G401 (cell line): Measurements from ENCODE around the gene DNAH10. TPM values are rescaled to one million over a fixed set of nuclear protein-coding genes. Genes with fewer than 3 reads are reported as not detected.

Experiments
- DNase-seq: peaks from one replicate; pipeline ENCODE4 v3.0.0-alpha.2; 2015; ENCODE audit warnings: low spot score
- in situ Hi-C: cut with HindIII; loops from 2 replicates; pipeline ENCODE4 v1.10.0; 2016; ENCODE audit warnings: low sequenced_read_pairs, mixed read lengths
- total RNA-seq: library from RNA; depleted of rRNA; stranded (reverse); fragments of >200 nt; shearing (Covaris generic); gene quantifications from 2 replicates; pipeline ENCODE4 v1.2.3, GENCODE V29; 2014

The DNAH10 gene
- total RNA-seq, 1 experiment from 2014 or later, result 4.2 TPM

GRCh38 chr12:123829561-123829960 is 67.5 kb downstream of the DNAH10 start:
- in situ Hi-C loops, result no loop called here
- DNase-seq, result no peak

- no peak for DNase-seq
- in situ Hi-C loops, result no loop called here
Observed at GRCh38 chr12:123830675-123831074, 68.6 kb downstream of the DNAH10 start.

GRCh38 chr12:123832052-123832451 is 70.0 kb downstream of the DNAH10 start:
- in situ Hi-C loops, result no loop called here
- DNase-seq, result no peak

GRCh38 chr12:123833830-123834229 is 71.7 kb downstream of the DNAH10 start:
- in situ Hi-C loops, result no loop called here

GRCh38 chr12:123834845-123835244 is 72.7 kb downstream of the DNAH10 start:
- DNase-seq, result no peak
- in situ Hi-C loops, result no loop called here

More at GRCh38 chr12:123833830-123834229, 71.7 kb downstream of the DNAH10 start:
- DNase-seq, result no peak

GRCh38 chr12:123836292-123836691 is 74.2 kb downstream of the DNAH10 start:
- in situ Hi-C loops, result no loop called here
- DNase-seq, result no peak

GRCh38 chr12:123839826-123840225 is 77.7 kb downstream of the DNAH10 start:
- in situ Hi-C loops, result loop anchor here (10.0 kb wide), 1 partner anchor 85 kb away; no protein-coding TSS in a partner anchor
- no peak for DNase-seq

GRCh38 chr12:123840765-123841425 is 78.8 kb downstream of the DNAH10 start:
- no peak for DNase-seq
- in situ Hi-C loops, result loop anchor here (10.0 kb wide), 1 partner anchor 86 kb away; no protein-coding TSS in a partner anchor

GRCh38 chr12:123843912-123844748 is 82.0 kb downstream of the DNAH10 start:
- no peak for DNase-seq
- in situ Hi-C loops, result loop anchor here (10.0 kb wide), 1 partner anchor 89 kb away; no protein-coding TSS in a partner anchor

- DNase-seq, result no peak
- in situ Hi-C loops, result loop anchor here (10.0 kb wide), 1 partner anchor 91 kb away; no protein-coding TSS in a partner anchor
Observed at GRCh38 chr12:123845881-123846280, 83.8 kb downstream of the DNAH10 start.

- DNase-seq, result no peak
- in situ Hi-C loops, result loop anchor here (10.0 kb wide), 1 partner anchor 92 kb away; no protein-coding TSS in a partner anchor
Observed at GRCh38 chr12:123846340-123846739, 84.2 kb downstream of the DNAH10 start.

GRCh38 chr12:123847019-123847418 is 84.9 kb downstream of the DNAH10 start:
- DNase-seq, result no peak
- in situ Hi-C loops, result loop anchor here (10.0 kb wide), 1 partner anchor 92 kb away; no protein-coding TSS in a partner anchor

GRCh38 chr12:123847876-123848275 is 85.8 kb downstream of the DNAH10 start:
- no peak for DNase-seq
- in situ Hi-C loops, result loop anchor here (10.0 kb wide), 1 partner anchor 93 kb away; no protein-coding TSS in a partner anchor

GRCh38 chr12:123849517-123849916 is 87.4 kb downstream of the DNAH10 start:
- no peak for DNase-seq
- in situ Hi-C loops, result loop anchor here (10.0 kb wide), 1 partner anchor 95 kb away; no protein-coding TSS in a partner anchor

- in situ Hi-C loops, result no loop called here
- no peak for DNase-seq
Observed at GRCh38 chr12:123850246-123851134, 88.4 kb downstream of the DNAH10 start.

GRCh38 chr12:123853396-123854070 is 91.4 kb downstream of the DNAH10 start:
- no peak for DNase-seq
- in situ Hi-C loops, result no loop called here

- in situ Hi-C loops, result no loop called here
- DNase-seq, result no peak
Observed at GRCh38 chr12:123854232-123854631, 92.1 kb downstream of the DNAH10 start.

- no peak for DNase-seq
- in situ Hi-C loops, result no loop called here
Observed at GRCh38 chr12:123854918-123855317, 92.8 kb downstream of the DNAH10 start.
